SU-DHL-6 (cell line): ENCODE results near the gene MTHFR.

Experiments
- CTCF ChIP-seq: fragments of 200-600 bp; sonication (generic); IDR thresholded peaks from one replicate; pipeline ENCODE4 v1.5.1; 2017; ENCODE audit warnings: antibody characterized with exemption, mild to moderate bottlenecking, low read length, moderate library complexity; ENCODE audit not compliant: insufficient read depth, poor library complexity, severe bottlenecking
- EZH2phosphoT487 ChIP-seq: fragments of 200-600 bp; sonication (generic), shearing (Covaris generic); conservative IDR thresholded peaks from 2 replicates; pipeline ENCODE4 v1.6.1; 2018; ENCODE audit warnings: mild to moderate bottlenecking, antibody characterized with exemption, low read length, moderate library complexity, mixed read lengths

DNA sequence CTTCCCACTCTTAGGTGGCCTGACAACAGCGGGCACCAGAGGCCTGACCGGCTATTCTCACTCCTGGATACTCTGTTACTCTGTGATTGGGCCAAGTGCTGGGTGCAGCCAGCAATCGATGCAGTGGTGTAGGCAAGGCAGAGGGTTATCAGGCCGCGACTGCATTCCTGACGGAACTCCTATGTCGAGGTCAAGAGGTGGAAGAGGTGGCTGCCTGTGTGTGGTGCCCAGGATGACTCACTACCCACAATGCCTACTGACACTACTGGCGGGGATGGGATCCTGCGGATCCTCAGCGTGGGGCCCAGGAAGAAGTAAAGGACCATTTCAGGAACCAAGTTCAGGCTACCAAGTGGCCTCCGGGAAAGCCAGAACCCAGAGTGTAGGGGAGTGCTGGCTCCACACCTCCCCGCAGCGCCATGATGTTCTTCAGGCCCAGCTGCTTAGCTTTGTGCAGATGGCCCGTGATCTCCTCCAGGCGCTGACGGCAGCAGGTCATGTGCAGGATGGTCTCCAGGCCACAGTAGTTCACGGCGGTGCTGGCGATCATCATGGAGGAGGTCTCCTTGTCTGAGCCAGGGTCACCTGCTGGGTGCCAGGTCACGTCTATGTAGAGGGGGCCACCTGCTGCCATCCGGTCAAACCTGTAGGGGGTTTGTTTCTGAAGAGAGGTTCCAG, 4.9 kb downstream of the MTHFR start:
- no peak for TF ChIP-seq CTCF
- TF ChIP-seq EZH2phosphoT487: no peak
